OCI-LY1 (cell line): ENCODE measurements around the gene SLC8A1.

Source experiments
- H2AFZ ChIP-seq: fragments of 200-600 bp; sonication (generic), shearing (Covaris generic); 2 replicates; pipeline ENCODE4 v1.6.0; 2014; ENCODE audit warnings: antibody characterized with exemption, mild to moderate bottlenecking, low read length
- H3F3A ChIP-seq: fragments of 200-600 bp; sonication (generic), shearing (Covaris generic); 2 replicates; pipeline ENCODE4 v1.6.0; 2014; ENCODE audit warnings: mild to moderate bottlenecking, antibody characterized with exemption, low read length, moderate library complexity; ENCODE audit not compliant: insufficient read depth
- H3K27ac ChIP-seq: fragments of 200-600 bp; sonication (generic); 2 replicates; pipeline ENCODE4 v1.5.1; 2014; ENCODE audit warnings: low read length, mixed run types, mild to moderate bottlenecking, low read depth; ENCODE audit not compliant: poor library complexity, severe bottlenecking
- H3K27me3 ChIP-seq: fragments of 200-600 bp; sonication (generic); 2 replicates; pipeline ENCODE4 v1.6.0; 2014; ENCODE audit warnings: antibody characterized with exemption, mild to moderate bottlenecking, low read length, moderate library complexity; ENCODE audit not compliant: insufficient read depth
- H3K36me3 ChIP-seq: fragments of 200-600 bp; sonication (generic); 2 replicates; pipeline ENCODE4 v1.6.1; 2014; ENCODE audit warnings: mild to moderate bottlenecking, antibody characterized with exemption, low read length, moderate library complexity, mixed read lengths; ENCODE audit not compliant: insufficient read depth
- H3K4me1 ChIP-seq: fragments of 200-600 bp; sonication (generic); 2 replicates; pipeline ENCODE4 v1.5.1; 2014; ENCODE audit warnings: mild to moderate bottlenecking, low read length, moderate library complexity; ENCODE audit not compliant: insufficient read depth, severe bottlenecking
- H3K4me2 ChIP-seq: fragments of 200-600 bp; sonication (generic), shearing (Covaris generic); 2 replicates; pipeline ENCODE4 v1.6.1; 2014; ENCODE audit warnings: low read length
- H3K4me3 ChIP-seq: fragments of 200-600 bp; sonication (generic); 2 replicates; pipeline ENCODE4 v1.5.1; 2014; ENCODE audit warnings: low read length, low read depth, mild to moderate bottlenecking, mixed read lengths; ENCODE audit not compliant: poor library complexity, severe bottlenecking
- H3K79me2 ChIP-seq: fragments of 200-600 bp; shearing (Covaris generic); 2 replicates; pipeline ENCODE4 v1.6.1; 2016; ENCODE audit warnings: mixed run types, low read length, mixed read lengths; ENCODE audit not compliant: insufficient read depth
- H3K9ac ChIP-seq: fragments of 200-600 bp; sonication (generic), shearing (Covaris generic); 2 replicates; pipeline ENCODE4 v1.6.1; 2014; ENCODE audit warnings: mild to moderate bottlenecking, low read length, mixed read lengths
- H3K9me2 ChIP-seq: fragments of 200-600 bp; sonication (generic), shearing (Covaris generic); 2 replicates; pipeline ENCODE4 v1.6.1; 2014; ENCODE audit warnings: low read depth, mild to moderate bottlenecking, low read length, mixed read lengths
- H3K9me3 ChIP-seq: fragments of 200-600 bp; shearing (Covaris generic); 2 replicates; pipeline ENCODE4 v1.6.1; 2014; ENCODE audit warnings: low read length, mixed read lengths
- H4K20me1 ChIP-seq: fragments of 200-600 bp; sonication (generic), shearing (Covaris generic); 2 replicates; pipeline ENCODE4 v1.6.0; 2016; ENCODE audit warnings: mild to moderate bottlenecking, low read length; ENCODE audit not compliant: insufficient read depth
- CTCF ChIP-seq: fragments of 200-600 bp; sonication (generic), shearing (Covaris generic); IDR thresholded peaks from 2 replicates; pipeline ENCODE4 v1.5.1; 2017; ENCODE audit warnings: mild to moderate bottlenecking, antibody characterized with exemption, low read length, moderate library complexity, mixed read lengths
- EZH2 ChIP-seq: fragments of 200-600 bp; sonication (generic), shearing (Covaris generic); IDR thresholded peaks from 2 replicates; pipeline ENCODE4 v1.8.0; 2017; ENCODE audit warnings: borderline replicate concordance, mixed run types, mild to moderate bottlenecking, antibody characterized with exemption, low read length, moderate library complexity, mixed read lengths

Gene SLC8A1

GRCh38 chr2:40343902-40344301 lies 108.0 kb downstream of the SLC8A1 start:
- H3K4me1 ChIP-seq, result no peaks in the 10 kb centered on the region
- TF ChIP-seq CTCF (no peak), EZH2 (no peak)
- no peak overlapping the region for H3K27ac ChIP-seq
- no peaks in the 10 kb centered on the region for H4K20me1 ChIP-seq
- H2AFZ ChIP-seq, result no peak overlapping the region
- H3K9me2 ChIP-seq, result no peaks in the 10 kb centered on the region
- H3K9me3 ChIP-seq, result no peaks in the 10 kb centered on the region
- no peaks in the 10 kb centered on the region for H3K79me2 ChIP-seq
- H3K4me3 ChIP-seq, result no peak overlapping the region
- no peaks in the 10 kb centered on the region for H3F3A ChIP-seq
- no peaks in the 10 kb centered on the region for H3K36me3 ChIP-seq
- H3K27me3 ChIP-seq, result no peaks in the 10 kb centered on the region
- no peak overlapping the region for H3K9ac ChIP-seq
- H3K4me2 ChIP-seq, result no peak overlapping the region

GRCh38 chr2:40341198-40341597 lies 110.7 kb downstream of the SLC8A1 start:
- Histone ChIP-seq H3K36me3 (no peaks in the 10 kb centered on the region), H3K9ac (no peak overlapping the region), H3K4me3 (no peak overlapping the region), H3K79me2 (no peaks in the 10 kb centered on the region), H3K27ac (no peak overlapping the region), H3K9me3 (no peaks in the 10 kb centered on the region), H2AFZ (no peak overlapping the region), H3K9me2 (no peaks in the 10 kb centered on the region), H3K4me2 (no peak overlapping the region), H3K27me3 (no peaks in the 10 kb centered on the region), H3K4me1 (no peaks in the 10 kb centered on the region), H4K20me1 (no peaks in the 10 kb centered on the region), H3F3A (no peaks in the 10 kb centered on the region)
- no peak for TF ChIP-seq EZH2
- TF ChIP-seq CTCF, result no peak

- H4K20me1 ChIP-seq, result no peaks in the 10 kb centered on the region
- no peak overlapping the region for H3K4me3 ChIP-seq
- no peaks in the 10 kb centered on the region for H3K4me1 ChIP-seq
- TF ChIP-seq CTCF (no peak), EZH2 (no peak)
- no peaks in the 10 kb centered on the region for H3K9me3 ChIP-seq
- no peak overlapping the region for H3K9ac ChIP-seq
- H3F3A ChIP-seq, result no peaks in the 10 kb centered on the region
- H2AFZ ChIP-seq, result no peak overlapping the region
- H3K9me2 ChIP-seq, result no peaks in the 10 kb centered on the region
- no peak overlapping the region for H3K27ac ChIP-seq
- no peaks in the 10 kb centered on the region for H3K79me2 ChIP-seq
- no peak overlapping the region for H3K4me2 ChIP-seq
- H3K27me3 ChIP-seq, result no peaks in the 10 kb centered on the region
- no peaks in the 10 kb centered on the region for H3K36me3 ChIP-seq
These were observed 112.9 kb downstream of the SLC8A1 start for GRCh38 chr2:40339026-40339425.
